NT2/D1 (cell line): Measurements from ENCODE around the gene NYNRIN.
A peak's percentile ranks its signal among the peaks of the same experiment; 100 is the strongest.
"Not testable (repeated sequence)": the region's sequence is repeated elsewhere in the genome, so short reads cannot be mapped to it uniquely, and the experiment has no call there.

Experiments
- DNase-seq: peaks from one replicate; pipeline ENCODE4 v3.0.0-alpha.2; 2011; ENCODE audit warnings: low read depth, low spot score
- H3K27me3 ChIP-seq: 2 replicates; pipeline ENCODE4 v1.6.0; 2011; ENCODE audit warnings: mild to moderate bottlenecking; ENCODE audit not compliant: insufficient read length, insufficient read depth
- H3K36me3 ChIP-seq: 2 replicates; pipeline ENCODE4 v1.6.1; 2011; ENCODE audit warnings: mild to moderate bottlenecking, low read length, mixed read lengths; ENCODE audit not compliant: insufficient read depth, insufficient read length
- H3K4me1 ChIP-seq: 2 replicates; pipeline ENCODE4 v1.5.1; 2011; ENCODE audit not compliant: insufficient read depth, insufficient read length
- H3K4me3 ChIP-seq: 2 replicates; pipeline ENCODE4 v1.5.1; 2011; ENCODE audit warnings: low read depth; ENCODE audit not compliant: insufficient read length
- H3K9ac ChIP-seq: 2 replicates; pipeline ENCODE4 v1.6.0; 2011; ENCODE audit warnings: low read depth; ENCODE audit not compliant: insufficient read length
- H3K9me3 ChIP-seq: 2 replicates; pipeline ENCODE4 v1.5.1; 2011; ENCODE audit warnings: mild to moderate bottlenecking, low read length; ENCODE audit not compliant: insufficient read depth
- SUZ12 ChIP-seq: IDR thresholded peaks from 2 replicates; pipeline ENCODE4 v1.6.1; 2011; ENCODE audit not compliant: insufficient read length, insufficient read depth; ENCODE audit errors: extremely low read depth
- YY1 ChIP-seq: IDR thresholded peaks from 2 replicates; pipeline ENCODE4 v1.6.1; 2011; ENCODE audit not compliant: insufficient read length, insufficient read depth
- ZNF274 ChIP-seq: IDR thresholded peaks from 2 replicates; pipeline ENCODE4 v1.6.1; 2011; ENCODE audit warnings: mild to moderate bottlenecking, low read depth, low read length

The NYNRIN gene

DNA sequence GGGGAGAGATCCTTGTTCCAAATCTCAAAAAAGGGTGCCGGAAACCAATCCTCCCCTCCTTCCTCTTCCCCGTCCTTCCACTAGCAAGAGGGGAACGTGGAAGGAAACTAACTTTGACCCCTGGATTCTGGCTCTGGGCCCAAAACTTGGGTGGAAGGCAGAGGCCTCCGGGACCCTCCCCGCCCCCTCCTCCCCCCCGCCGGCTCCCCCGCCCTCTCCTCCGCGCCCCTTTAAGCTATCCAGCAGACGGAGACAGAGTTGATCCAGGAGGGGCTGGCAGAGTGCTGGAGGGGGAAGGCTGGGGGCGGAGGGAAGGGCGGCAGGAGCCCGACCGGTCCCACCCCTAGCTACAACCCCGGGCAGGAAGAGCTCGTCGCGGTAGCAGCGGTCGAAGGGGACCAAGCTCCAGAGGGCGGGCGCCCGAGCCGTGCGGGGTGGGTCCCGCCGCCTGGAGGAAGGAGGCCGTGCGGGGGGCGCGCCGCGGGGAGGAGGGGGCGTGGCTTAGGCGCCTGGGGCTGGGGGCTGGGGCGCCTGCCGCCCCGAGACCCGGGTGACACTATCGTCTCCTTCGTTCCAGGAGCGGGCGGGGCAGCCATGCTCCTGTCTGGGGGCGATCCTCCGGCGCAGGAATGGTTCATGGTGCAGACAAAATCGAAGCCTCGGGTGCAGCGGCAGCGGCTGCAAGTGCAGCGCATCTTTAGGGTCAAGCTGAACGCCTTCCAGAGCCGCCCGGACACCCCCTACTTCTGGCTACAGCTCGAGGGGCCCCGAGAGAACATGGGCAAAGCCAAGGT is at the start of gene NYNRIN:
TSS of gene NYNRIN (plus strand) at position 351 of the 794 bp plus-strand sequence. CDS start at position 595, 244 bp downstream.
- Histone ChIP-seq H3K36me3 (no peaks in the 10 kb centered on the region), H3K27me3 (no peaks in the 10 kb centered on the region), H3K4me1 (peaks cover 10% of the 10 kb centered on the region), H3K9me3 (no peaks in the 10 kb centered on the region), H3K4me3 (peak within 1 kb of the TSS; percentile 55), H3K9ac (peak within 1 kb of the TSS; percentile 72)
- DNase-seq, result no peak
- no peak for TF ChIP-seq YY1

DNA sequence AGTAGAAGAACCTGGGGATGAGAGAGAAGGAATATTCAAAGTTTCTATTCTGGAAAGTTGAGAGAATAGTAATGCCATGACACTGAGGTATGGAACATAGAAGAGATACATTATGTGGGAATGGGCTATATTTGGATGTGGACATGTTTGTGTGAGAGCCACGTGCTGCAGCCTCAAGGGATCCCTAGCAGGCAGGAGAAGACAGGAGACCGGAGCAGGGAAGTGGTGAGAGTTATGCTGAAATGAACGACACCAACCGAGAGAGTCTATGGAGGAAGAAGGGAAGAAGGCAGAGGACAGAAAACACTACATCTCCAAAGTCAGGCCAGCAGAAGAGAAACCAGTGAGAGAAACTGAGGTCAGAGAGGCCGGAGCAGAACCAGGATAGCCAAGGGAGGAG is 49.1 kb upstream of the NYNRIN start:
- TF ChIP-seq ZNF274 (no peak), YY1 (no peak), SUZ12 (no peak)
- no peak overlapping the region for H3K4me3 ChIP-seq
- H3K36me3 ChIP-seq, result no peaks in the 10 kb centered on the region
- H3K27me3 ChIP-seq, result no peaks in the 10 kb centered on the region
- H3K4me1 ChIP-seq, result peaks cover 7% of the 10 kb centered on the region
- DNase-seq, result no peak
- H3K9me3 ChIP-seq, result no peaks in the 10 kb centered on the region
- no peak overlapping the region for H3K9ac ChIP-seq

DNA sequence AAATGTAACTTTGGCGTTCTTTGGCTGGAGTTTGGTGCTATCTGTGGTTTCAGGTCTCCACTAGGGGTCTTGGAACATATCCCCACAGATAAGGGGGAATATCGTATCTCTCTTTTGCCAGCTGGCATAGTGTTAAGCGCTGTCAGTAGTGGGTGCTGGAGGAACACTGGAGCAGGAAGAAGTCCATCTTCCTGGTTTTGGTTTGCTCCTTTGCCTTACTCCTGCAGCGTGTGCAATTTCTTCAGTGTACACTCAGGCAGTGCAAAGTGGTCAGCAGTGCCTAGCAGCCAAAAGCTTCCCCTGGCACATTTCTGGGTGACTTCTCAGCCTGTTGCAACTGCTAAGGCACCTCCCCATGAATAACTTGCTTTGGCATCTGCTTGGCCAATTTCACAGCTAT is 47.3 kb upstream of the NYNRIN start:
- no peaks in the 10 kb centered on the region for H3K27me3 ChIP-seq
- H3K9ac ChIP-seq, result no peak overlapping the region
- peaks cover 7% of the 10 kb centered on the region for H3K4me1 ChIP-seq
- no peak for DNase-seq
- H3K4me3 ChIP-seq, result no peak overlapping the region
- H3K9me3 ChIP-seq, result no peaks in the 10 kb centered on the region
- H3K36me3 ChIP-seq, result no peaks in the 10 kb centered on the region
- TF ChIP-seq SUZ12 (no peak), ZNF274 (no peak)

DNA sequence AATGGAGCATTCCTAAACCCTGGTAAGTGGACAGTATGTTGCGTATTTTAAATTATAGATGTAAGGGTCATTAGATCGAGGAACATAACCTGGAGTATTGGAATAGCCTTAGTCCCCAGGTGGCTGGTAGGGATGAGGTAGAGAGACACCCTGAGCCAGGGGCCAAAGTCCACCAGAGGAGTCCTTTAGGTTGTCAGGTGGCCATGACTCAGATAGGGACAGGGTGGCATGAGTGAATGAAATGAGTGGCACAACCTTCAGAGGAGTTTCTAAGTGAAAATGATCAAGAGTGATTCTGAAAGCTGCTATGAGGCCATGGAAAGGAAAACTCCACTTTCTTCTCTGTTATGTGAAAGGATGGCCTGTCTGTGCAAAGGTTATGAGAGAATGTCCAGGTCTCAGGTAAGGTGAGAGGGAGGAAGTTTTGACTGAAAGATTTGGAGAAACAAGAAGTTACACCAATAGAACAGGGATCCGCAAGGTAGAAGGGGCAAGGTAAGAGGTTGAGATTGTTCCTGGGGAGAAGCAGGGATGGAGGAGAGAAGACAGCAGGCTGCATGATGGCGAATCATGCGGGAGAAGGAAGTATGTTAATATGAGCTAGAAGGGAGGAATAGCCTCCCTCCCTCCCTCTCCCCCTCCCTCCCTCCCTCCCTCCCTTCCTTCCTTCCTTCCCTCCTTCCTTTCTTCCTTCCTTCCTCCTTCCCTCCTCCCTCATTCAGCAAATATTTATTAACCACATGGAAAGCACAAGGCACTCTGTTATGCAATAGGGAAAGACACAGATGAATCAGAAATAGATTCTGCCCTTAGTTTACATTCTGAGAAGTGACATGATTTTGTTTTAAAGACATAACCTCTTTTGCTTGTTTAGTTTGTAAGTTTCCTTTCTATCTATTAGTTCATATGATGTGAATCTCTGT is 45.0 kb upstream of the NYNRIN start:
- H3K4me1 ChIP-seq, result peaks cover 2% of the 10 kb centered on the region
- DNase-seq, result no peak
- TF ChIP-seq SUZ12 (no peak), ZNF274 (no peak), YY1 (no peak)
- H3K36me3 ChIP-seq, result no peaks in the 10 kb centered on the region
- H3K9me3 ChIP-seq, result no peaks in the 10 kb centered on the region
- no peak overlapping the region for H3K4me3 ChIP-seq
- H3K9ac ChIP-seq, result no peak overlapping the region
- H3K27me3 ChIP-seq, result no peaks in the 10 kb centered on the region

DNA sequence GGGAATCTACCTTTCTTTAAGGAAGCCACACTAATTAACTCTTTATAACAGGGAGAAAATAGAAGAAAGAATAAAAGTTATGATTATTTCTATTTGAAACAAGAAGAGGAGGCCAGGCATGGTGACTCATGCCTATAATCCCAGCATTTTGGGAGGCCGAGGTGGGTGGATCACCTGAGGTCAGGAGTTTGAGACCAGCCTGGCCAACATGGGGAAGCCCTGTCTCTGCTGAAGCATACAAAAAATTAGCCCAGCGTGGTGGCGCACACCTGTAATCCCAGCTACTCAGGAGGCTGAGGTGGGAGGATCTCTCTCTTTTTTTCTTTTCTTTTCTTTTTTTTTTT is 44.3 kb upstream of the NYNRIN start:
- DNase-seq, result not testable (repeated sequence)

DNA sequence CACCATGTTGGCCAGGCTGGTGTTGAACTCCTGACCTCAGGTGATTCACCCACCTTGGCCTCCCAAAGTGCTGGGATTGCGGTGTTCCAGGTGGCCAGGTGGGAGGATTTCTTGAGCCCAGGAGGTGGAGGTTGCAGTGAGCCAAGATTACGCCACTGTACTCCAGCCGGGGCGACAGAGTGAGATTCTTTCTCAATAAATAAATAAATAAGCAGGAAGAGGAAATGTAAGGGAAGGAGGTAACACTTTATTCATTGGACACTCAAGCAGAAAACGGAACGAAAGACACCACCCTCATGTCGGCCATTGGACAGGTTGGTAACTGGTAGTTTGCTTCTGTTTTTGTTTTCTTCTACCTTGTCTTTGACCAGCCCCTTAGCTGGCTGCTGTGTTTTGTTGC is 43.8 kb upstream of the NYNRIN start:
- Histone ChIP-seq H3K27me3 (no peaks in the 10 kb centered on the region), H3K9ac (no peak overlapping the region), H3K36me3 (no peaks in the 10 kb centered on the region), H3K9me3 (no peaks in the 10 kb centered on the region), H3K4me1 (peaks cover 2% of the 10 kb centered on the region), H3K4me3 (no peak overlapping the region)
- TF ChIP-seq ZNF274 (no peak), SUZ12 (no peak), YY1 (no peak)
- no peak for DNase-seq

More for the DNA sequence above, 44.3 kb upstream of the NYNRIN start:
- not testable (repeated sequence) for H3K9ac ChIP-seq, H3K4me3 ChIP-seq, H3K4me1 ChIP-seq, H3K36me3 ChIP-seq, H3K27me3 ChIP-seq, H3K9me3 ChIP-seq

DNA sequence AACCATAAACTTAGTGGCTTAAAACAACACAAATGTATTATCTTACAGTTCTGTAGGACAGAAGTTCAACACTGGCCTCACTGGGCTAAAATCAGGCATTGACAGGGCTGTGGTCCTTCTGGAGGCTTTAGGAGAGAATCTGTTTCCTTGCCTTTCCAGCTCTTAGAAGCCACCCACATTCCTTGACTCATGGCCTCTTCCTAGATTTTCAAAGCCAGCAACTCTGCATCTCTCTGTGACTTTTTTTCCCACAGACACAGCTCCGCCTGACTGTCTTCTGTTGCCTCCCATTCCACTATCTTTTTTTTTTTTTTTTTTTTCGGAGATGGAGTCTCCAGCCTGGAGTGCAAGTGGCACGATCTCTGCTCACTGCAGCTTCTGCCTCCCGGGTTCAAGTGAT is 42.6 kb upstream of the NYNRIN start:
- Histone ChIP-seq H3K9me3 (no peaks in the 10 kb centered on the region), H3K27me3 (no peaks in the 10 kb centered on the region), H3K9ac (no peak overlapping the region), H3K36me3 (no peaks in the 10 kb centered on the region), H3K4me3 (no peak overlapping the region), H3K4me1 (peaks cover 2% of the 10 kb centered on the region)
- TF ChIP-seq ZNF274 (no peak), YY1 (no peak), SUZ12 (no peak)
- DNase-seq, result no peak
